ENCODE results near the gene CBLL1.
A peak's percentile ranks its signal among the peaks of the same experiment; 100 is the strongest.

The CBLL1 gene

GRCh38 chr7:107743567-107744344 lies at the start of gene CBLL1:
CBLL1 (plus strand) TSS chr7:107744142; CDS start chr7:107744164, 22 bp downstream.
- DNase-seq = peak; percentile 98

- DNase-seq = no peak
Observed at GRCh38 chr7:107694386-107694785, 49.6 kb upstream of the CBLL1 start.

GRCh38 chr7:107696330-107696946 lies 47.5 kb upstream of the CBLL1 start:
- no peak for DNase-seq

- no peak for DNase-seq
Observed at GRCh38 chr7:107697321-107698049, 46.5 kb upstream of the CBLL1 start.

- DNase-seq = no peak
Observed at GRCh38 chr7:107700570-107700969, 43.4 kb upstream of the CBLL1 start.

GRCh38 chr7:107701191-107701590 lies 42.8 kb upstream of the CBLL1 start:
- DNase-seq = no peak

GRCh38 chr7:107703219-107703618 lies 40.7 kb upstream of the CBLL1 start:
- no peak for DNase-seq

- no peak for DNase-seq
Observed at GRCh38 chr7:107703872-107704271, 40.1 kb upstream of the CBLL1 start.

GRCh38 chr7:107708956-107709355 lies 35.0 kb upstream of the CBLL1 start:
- no peak for DNase-seq

- DNase-seq = no peak
Observed at GRCh38 chr7:107711301-107711700, 32.6 kb upstream of the CBLL1 start.

GRCh38 chr7:107712025-107712424 lies 31.9 kb upstream of the CBLL1 start:
- DNase-seq = no peak

- DNase-seq = no peak
Observed at GRCh38 chr7:107712896-107713295, 31.0 kb upstream of the CBLL1 start.

- DNase-seq = no peak
Observed at GRCh38 chr7:107715531-107715930, 28.4 kb upstream of the CBLL1 start.

GRCh38 chr7:107718456-107719193 lies 25.3 kb upstream of the CBLL1 start:
- DNase-seq = no peak

- no peak for DNase-seq
Observed at GRCh38 chr7:107721286-107721685, 22.7 kb upstream of the CBLL1 start.

- no peak for DNase-seq
Observed at GRCh38 chr7:107723255-107723654, 20.7 kb upstream of the CBLL1 start.

GRCh38 chr7:107725138-107725740 lies 18.7 kb upstream of the CBLL1 start:
- DNase-seq = peak; percentile 19

GRCh38 chr7:107726356-107727130 lies 17.4 kb upstream of the CBLL1 start:
- no peak for DNase-seq

- DNase-seq = no peak
Observed at GRCh38 chr7:107728276-107728675, 15.7 kb upstream of the CBLL1 start.

GRCh38 chr7:107742678-107743566 lies 1.0 kb upstream of the CBLL1 start:
- peak; percentile 78 for DNase-seq

- DNase-seq = no peak
Observed at GRCh38 chr7:107744345-107744750, 406 bp downstream of the CBLL1 start.
